Measurements from ENCODE around the gene NEMF.

GRCh38 chr14:49863487-49864281, 11.1 kb upstream of the NEMF start:
- TF ChIP-seq SUZ12 (IDR thresholded peaks at IDR 0.05; ENCODE audit: extremely low read depth, insufficient read depth, insufficient read length) (no peak), YY1 (IDR thresholded peaks at IDR 0.05; ENCODE audit: insufficient read depth, insufficient read length) (no peak), ZNF274 (IDR thresholded peaks at IDR 0.05; ENCODE audit: low read depth, low read length) (no peak)

Data from NT2/D1 (cell line).